Bronchial epithelial cell (primary cell): ENCODE results near the gene SSX4B. TPM values are rescaled to one million over a fixed set of nuclear protein-coding genes. Genes with fewer than 3 reads are reported as not detected.
"Not testable (repeated sequence)": the region's sequence is repeated elsewhere in the genome, so short reads cannot be mapped to it uniquely, and the experiment has no call there.

Source experiments
- DNase-seq: peaks from one replicate; pipeline ENCODE4 v3.0.0-alpha.2; 2010; ENCODE audit warnings: low read depth
- FAIRE-seq: peaks from 2 replicates; lab custom pipeline; 2011; peaks lifted over from hg19 to GRCh38; lab: Jason Lieb, UNC
- H3K27me3 ChIP-seq: 2 replicates; pipeline ENCODE4 v1.5.1; 2011; ENCODE audit warnings: low read length; ENCODE audit not compliant: control insufficient read depth, insufficient read depth
- H3K36me3 ChIP-seq: 2 replicates; pipeline ENCODE4 v1.5.1; 2011; ENCODE audit warnings: low read length; ENCODE audit not compliant: control insufficient read depth, insufficient read depth
- H3K4me3 ChIP-seq: 2 replicates; pipeline ENCODE4 v1.5.1; 2011; ENCODE audit warnings: mild to moderate bottlenecking, low read depth, low read length, control low read depth
- CTCF ChIP-seq: IDR thresholded peaks from 2 replicates; pipeline ENCODE4 v1.5.1; 2011; ENCODE audit warnings: mild to moderate bottlenecking, moderate library complexity, low read length, control low read depth, inconsistent platforms; ENCODE audit not compliant: insufficient read depth, severe bottlenecking
- total RNA-seq: library from RNA; depleted of rRNA; stranded (reverse); fragments of >200 nt; gene quantifications from 2 replicates; pipeline ENCODE4 v1.2.1, GENCODE V29; 2014

The SSX4B gene
- total RNA-seq = not detected in 2 replicates

- not testable (repeated sequence) for H3K36me3 ChIP-seq, FAIRE-seq, H3K27me3 ChIP-seq, H3K4me3 ChIP-seq, DNase-seq
Observed at GRCh38 chrX:48411860-48412259, at the start of gene SSX4B. Gene SSX4B (minus strand): TSS chrX:48411960. CDS start chrX:48411372, 588 bp downstream.

- FAIRE-seq = no peak
- Histone ChIP-seq H3K4me3 (no peak overlapping the region), H3K27me3 (no peaks in the 10 kb centered on the region), H3K36me3 (peaks cover 16% of the 10 kb centered on the region)
- TF ChIP-seq CTCF = no peak
- no peak for DNase-seq
Observed at GRCh38 chrX:48460606-48461005, 48.8 kb upstream of the SSX4B start.

- TF ChIP-seq CTCF = no peak
- no peak for FAIRE-seq
- Histone ChIP-seq H3K4me3 (no peak overlapping the region), H3K27me3 (no peaks in the 10 kb centered on the region), H3K36me3 (peaks cover 12% of the 10 kb centered on the region)
- no peak for DNase-seq
Observed at GRCh38 chrX:48460031-48460430, 48.3 kb upstream of the SSX4B start.

GRCh38 chrX:48459483-48459882 is 47.7 kb upstream of the SSX4B start:
- peaks cover 11% of the 10 kb centered on the region for H3K36me3 ChIP-seq
- no peak overlapping the region for H3K4me3 ChIP-seq
- DNase-seq (no peak), FAIRE-seq (no peak)
- no peaks in the 10 kb centered on the region for H3K27me3 ChIP-seq
- no peak for TF ChIP-seq CTCF

GRCh38 chrX:48458711-48459110 is 47.0 kb upstream of the SSX4B start:
- Histone ChIP-seq H3K36me3 (peaks cover 11% of the 10 kb centered on the region), H3K27me3 (no peaks in the 10 kb centered on the region), H3K4me3 (no peak overlapping the region)
- no peak for TF ChIP-seq CTCF
- FAIRE-seq (no peak), DNase-seq (no peak)

GRCh38 chrX:48456628-48457331 is 45.0 kb upstream of the SSX4B start:
- Histone ChIP-seq H3K36me3 (peaks cover 11% of the 10 kb centered on the region), H3K4me3 (no peak overlapping the region), H3K27me3 (no peaks in the 10 kb centered on the region)
- no peak for FAIRE-seq
- DNase-seq = no peak
- no peak for TF ChIP-seq CTCF
